Osteoblast (primary cell): ENCODE measurements around the gene SBNO2. TPM values are rescaled to one million over a fixed set of nuclear protein-coding genes. Genes with fewer than 3 reads are reported as not detected.

ENCODE experiments used
- DNase-seq: peaks from one replicate; pipeline ENCODE4 v3.0.0; 2011; ENCODE audit warnings: low spot score, mixed read lengths; ENCODE audit not compliant: insufficient read length; ENCODE audit errors: missing footprints
- H2AFZ ChIP-seq: 2 replicates; pipeline ENCODE4 v1.6.0; 2011; ENCODE audit warnings: mild to moderate bottlenecking, low read length
- H3K27ac ChIP-seq: 2 replicates; pipeline ENCODE4 v1.5.1; 2011; ENCODE audit warnings: mild to moderate bottlenecking, low read depth, low read length, moderate library complexity
- H3K27me3 ChIP-seq: 2 replicates; pipeline ENCODE4 v1.6.0; 2012; ENCODE audit warnings: mild to moderate bottlenecking, control low read depth, inconsistent platforms, low read length, moderate library complexity; ENCODE audit not compliant: insufficient read depth
- H3K36me3 ChIP-seq: 2 replicates; pipeline ENCODE4 v1.5.1; 2011; ENCODE audit warnings: mild to moderate bottlenecking, low read length, control low read depth, moderate library complexity; ENCODE audit not compliant: insufficient read depth
- H3K4me1 ChIP-seq: 2 replicates; pipeline ENCODE4 v1.5.1; 2011; ENCODE audit warnings: mild to moderate bottlenecking, low read length, control low read depth, moderate library complexity; ENCODE audit not compliant: insufficient read depth
- H3K4me2 ChIP-seq: 2 replicates; pipeline ENCODE4 v1.6.0; 2011; ENCODE audit warnings: mild to moderate bottlenecking, low read length; ENCODE audit not compliant: insufficient read depth
- H3K4me3 ChIP-seq: fragments of 200-600 bp; sonication (generic); 3 replicates; pipeline ENCODE4 v1.5.1; 2012; ENCODE audit warnings: mild to moderate bottlenecking, low read length, inconsistent platforms; ENCODE audit not compliant: insufficient read depth
- H3K79me2 ChIP-seq: 2 replicates; pipeline ENCODE4 v1.6.0; 2012; ENCODE audit warnings: mild to moderate bottlenecking, low read length, control low read depth, inconsistent platforms; ENCODE audit not compliant: insufficient read depth
- H3K9me3 ChIP-seq: 2 replicates; pipeline ENCODE4 v1.5.1; 2011; ENCODE audit warnings: low read depth, low read length, control low read depth
- H4K20me1 ChIP-seq: 2 replicates; pipeline ENCODE4 v1.6.0; 2012; ENCODE audit warnings: mild to moderate bottlenecking, low read length, control low read depth; ENCODE audit not compliant: insufficient read depth
- CTCF ChIP-seq: IDR thresholded peaks from 2 replicates; pipeline ENCODE4 v1.5.1; 2011; ENCODE audit warnings: mild to moderate bottlenecking, low read depth, low read length, moderate library complexity; ENCODE audit errors: extremely low read depth
- total RNA-seq: library from RNA; depleted of rRNA; stranded (reverse); fragments of >200 nt; gene quantifications from 2 replicates; pipeline ENCODE4 v1.2.3, GENCODE V29; 2012

The SBNO2 gene
- total RNA-seq, 1 donor, result 69.1 TPM

- no peak overlapping the region for H3K4me2 ChIP-seq
- H4K20me1 ChIP-seq, result no peaks in the 10 kb centered on the region
- no peak overlapping the region for H2AFZ ChIP-seq
Measured at GRCh38 chr19:1073956-1074517, 100.0 kb downstream of the SBNO2 start.

GRCh38 chr19:1073063-1073955, 100.8 kb downstream of the SBNO2 start:
- Histone ChIP-seq H3K79me2 (no peaks in the 10 kb centered on the region), H3K4me3 (no peak overlapping the region), H3K4me1 (no peaks in the 10 kb centered on the region), H2AFZ (no peak overlapping the region), H3K27ac (no peak overlapping the region), H3K9me3 (no peaks in the 10 kb centered on the region), H3K36me3 (no peaks in the 10 kb centered on the region), H3K4me2 (no peak overlapping the region), H3K27me3 (peaks cover 31% of the 10 kb centered on the region), H4K20me1 (no peaks in the 10 kb centered on the region)
- DNase-seq, result no peak
- no peak for TF ChIP-seq CTCF

More at GRCh38 chr19:1073956-1074517, 100.0 kb downstream of the SBNO2 start:
- Histone ChIP-seq H3K27ac (no peak overlapping the region), H3K9me3 (no peaks in the 10 kb centered on the region), H3K79me2 (no peaks in the 10 kb centered on the region), H3K4me1 (no peaks in the 10 kb centered on the region), H3K27me3 (peaks cover 28% of the 10 kb centered on the region), H3K36me3 (no peaks in the 10 kb centered on the region), H3K4me3 (no peak overlapping the region)
- DNase-seq, result no peak
- no peak for TF ChIP-seq CTCF

GRCh38 chr19:1072371-1073015, 101.6 kb downstream of the SBNO2 start:
- no peaks in the 10 kb centered on the region for H3K79me2 ChIP-seq
- no peak for DNase-seq
- H3K36me3 ChIP-seq, result no peaks in the 10 kb centered on the region
- H2AFZ ChIP-seq, result no peak overlapping the region
- H3K9me3 ChIP-seq, result no peaks in the 10 kb centered on the region
- H3K4me2 ChIP-seq, result no peak overlapping the region
- peaks cover 38% of the 10 kb centered on the region for H3K27me3 ChIP-seq
- no peaks in the 10 kb centered on the region for H4K20me1 ChIP-seq
- H3K27ac ChIP-seq, result no peak overlapping the region
- H3K4me3 ChIP-seq, result no peak overlapping the region
- TF ChIP-seq CTCF, result no peak
- H3K4me1 ChIP-seq, result no peaks in the 10 kb centered on the region
